RWPE1 (cell line): ENCODE data around the gene TXNRD1.

Experiments
- CTCF ChIA-PET: fragments of 350-600 bp; sonication (Branson Sonifier 250); formaldehyde crosslinking; extraction: SDS; loops from one replicate; lab custom pipeline; 2021; lab: Yijun Ruan, JAX
- POLR2A ChIA-PET: fragments of 400-600 bp; formaldehyde crosslinking; extraction: SDS; loops from one replicate; lab custom pipeline; 2020; ENCODE audit warnings: antibody characterized with exemption; ENCODE audit not compliant: low non-redundant PET; lab: Yijun Ruan, JAX
- DNase-seq: peaks from one replicate; pipeline ENCODE4 v3.0.0; 2012; ENCODE audit warnings: low spot score
- H3K27ac ChIP-seq: fragments of 450-650 bp; 2 replicates; pipeline ENCODE4 v1.5.1; 2017
- TF ChIP-seq, protein P1 (sequence below): fragments of 450-650 bp; conservative IDR thresholded peaks from 2 replicates; pipeline ENCODE4 v1.5.1; 2017; ENCODE audit warnings: low read depth, mild to moderate bottlenecking

TXNRD1 gene

DNA sequence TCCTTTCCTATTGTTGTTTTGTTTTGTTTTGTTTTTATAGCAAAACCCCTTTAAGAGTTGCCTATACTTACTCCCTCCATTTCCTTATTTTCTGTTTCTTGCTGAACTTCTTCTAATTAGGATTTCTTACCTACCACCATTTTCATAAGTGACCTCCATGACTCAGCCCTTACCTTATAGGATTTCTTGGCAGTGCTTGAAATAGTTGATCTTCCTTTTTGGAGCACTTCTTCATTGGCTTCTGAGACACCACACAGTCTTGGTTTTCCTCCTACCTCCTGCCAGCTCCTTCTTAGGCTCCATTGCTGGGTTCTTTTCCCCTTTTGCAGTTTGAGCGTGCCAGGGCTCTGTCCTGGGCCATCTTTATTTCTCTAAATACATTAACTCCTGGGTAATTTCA lies 64.5 kb downstream of the TXNRD1 start:
- no peak for DNase-seq
- TF ChIP-seq, protein P1, sequence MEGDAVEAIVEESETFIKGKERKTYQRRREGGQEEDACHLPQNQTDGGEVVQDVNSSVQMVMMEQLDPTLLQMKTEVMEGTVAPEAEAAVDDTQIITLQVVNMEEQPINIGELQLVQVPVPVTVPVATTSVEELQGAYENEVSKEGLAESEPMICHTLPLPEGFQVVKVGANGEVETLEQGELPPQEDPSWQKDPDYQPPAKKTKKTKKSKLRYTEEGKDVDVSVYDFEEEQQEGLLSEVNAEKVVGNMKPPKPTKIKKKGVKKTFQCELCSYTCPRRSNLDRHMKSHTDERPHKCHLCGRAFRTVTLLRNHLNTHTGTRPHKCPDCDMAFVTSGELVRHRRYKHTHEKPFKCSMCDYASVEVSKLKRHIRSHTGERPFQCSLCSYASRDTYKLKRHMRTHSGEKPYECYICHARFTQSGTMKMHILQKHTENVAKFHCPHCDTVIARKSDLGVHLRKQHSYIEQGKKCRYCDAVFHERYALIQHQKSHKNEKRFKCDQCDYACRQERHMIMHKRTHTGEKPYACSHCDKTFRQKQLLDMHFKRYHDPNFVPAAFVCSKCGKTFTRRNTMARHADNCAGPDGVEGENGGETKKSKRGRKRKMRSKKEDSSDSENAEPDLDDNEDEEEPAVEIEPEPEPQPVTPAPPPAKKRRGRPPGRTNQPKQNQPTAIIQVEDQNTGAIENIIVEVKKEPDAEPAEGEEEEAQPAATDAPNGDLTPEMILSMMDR, result no peak
- ChIA-PET CTCF (interaction anchor here (0.8 kb wide), 1 partner anchor 49 kb away, joined by 5 read pairs; no protein-coding TSS in a partner anchor), POLR2A (no interaction called here)
- no peak overlapping the region for H3K27ac ChIP-seq

DNA sequence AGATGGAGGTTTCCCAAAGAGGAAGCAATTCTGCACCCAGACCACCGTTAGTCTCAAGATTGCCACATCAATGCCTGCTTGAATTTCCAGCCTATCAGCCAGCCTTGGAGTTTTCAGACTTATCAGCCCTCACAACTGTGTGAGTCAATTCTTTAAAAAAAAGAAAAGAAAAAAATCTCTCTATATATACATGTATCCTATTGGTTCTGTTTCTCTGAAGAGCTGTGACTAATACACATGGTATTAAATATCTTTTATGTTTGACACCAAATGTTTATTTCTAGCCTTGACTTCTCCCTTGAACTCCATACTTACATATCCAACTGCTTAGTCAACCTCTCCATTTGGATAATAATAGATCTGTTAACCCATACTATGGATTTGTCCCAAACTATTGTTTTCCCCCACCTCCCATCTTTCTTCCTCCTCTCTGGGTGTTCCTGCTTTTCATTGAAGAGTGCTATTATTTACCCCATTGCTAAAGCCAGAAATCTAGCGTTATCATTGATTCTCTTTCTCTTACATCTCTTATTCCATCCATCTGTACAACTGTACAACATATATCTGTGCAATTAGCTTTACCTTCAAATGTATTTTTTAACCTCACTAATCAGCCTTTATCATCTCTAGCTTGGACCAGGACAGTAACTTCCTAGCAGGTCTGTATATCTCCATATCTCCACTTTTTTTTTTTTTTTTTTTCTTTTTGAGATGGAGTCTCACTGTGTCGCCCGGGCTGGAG lies 65.3 kb downstream of the TXNRD1 start:
- CTCF ChIA-PET, result interaction anchor here (0.8 kb wide), 1 partner anchor 50 kb away, joined by 5 read pairs; no protein-coding TSS in a partner anchor
- TF ChIP-seq, protein P1, result no peak
- peak; percentile 67 for DNase-seq
- POLR2A ChIA-PET, result no interaction called here
- no peak overlapping the region for H3K27ac ChIP-seq

DNA sequence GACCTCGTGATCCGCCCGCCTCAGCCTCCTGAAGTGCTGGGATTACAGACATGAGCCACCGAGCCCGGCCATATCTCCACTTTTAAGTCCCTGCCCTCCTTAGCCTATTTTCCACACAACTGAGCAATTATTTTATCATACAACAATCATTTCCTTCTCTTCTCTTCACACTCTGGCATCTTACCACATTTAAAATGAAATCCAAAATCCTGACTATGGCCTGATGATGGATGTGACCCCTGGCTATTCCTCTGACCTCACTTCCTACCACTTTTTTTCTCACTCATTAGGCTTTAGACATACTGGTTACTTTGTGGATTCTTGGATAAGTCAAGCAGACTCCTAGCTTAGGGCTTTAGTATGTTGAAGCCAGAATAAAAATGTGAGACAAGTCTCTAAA lies 66.1 kb downstream of the TXNRD1 start:
- TF ChIP-seq, protein P1, result no peak
- CTCF ChIA-PET, result no interaction called here
- no peak for DNase-seq
- no peak overlapping the region for H3K27ac ChIP-seq
- POLR2A ChIA-PET, result no interaction called here

DNA sequence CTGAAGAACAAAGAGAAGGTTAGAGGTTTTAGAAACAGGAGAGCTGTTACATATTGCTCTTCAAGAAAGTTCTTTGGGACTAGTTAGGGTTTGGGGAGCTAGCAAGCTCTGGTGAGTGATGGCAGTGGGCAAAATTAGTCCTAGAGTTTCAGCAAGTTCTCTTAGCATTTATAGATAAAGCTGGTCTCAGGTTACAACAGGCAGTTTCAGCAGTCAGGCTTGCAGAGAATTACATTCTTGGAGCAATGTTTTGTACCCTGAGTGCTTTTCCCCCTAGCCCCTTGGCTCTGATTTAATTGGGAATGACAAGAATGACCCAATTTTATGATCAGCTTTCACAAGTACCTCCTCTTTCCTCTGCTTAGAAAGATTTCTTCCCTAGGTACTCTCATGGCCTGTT lies 66.5 kb downstream of the TXNRD1 start:
- TF ChIP-seq, protein P1, result no peak
- POLR2A ChIA-PET, result no interaction called here
- H3K27ac ChIP-seq, result no peak overlapping the region
- CTCF ChIA-PET, result no interaction called here
- DNase-seq, result no peak

DNA sequence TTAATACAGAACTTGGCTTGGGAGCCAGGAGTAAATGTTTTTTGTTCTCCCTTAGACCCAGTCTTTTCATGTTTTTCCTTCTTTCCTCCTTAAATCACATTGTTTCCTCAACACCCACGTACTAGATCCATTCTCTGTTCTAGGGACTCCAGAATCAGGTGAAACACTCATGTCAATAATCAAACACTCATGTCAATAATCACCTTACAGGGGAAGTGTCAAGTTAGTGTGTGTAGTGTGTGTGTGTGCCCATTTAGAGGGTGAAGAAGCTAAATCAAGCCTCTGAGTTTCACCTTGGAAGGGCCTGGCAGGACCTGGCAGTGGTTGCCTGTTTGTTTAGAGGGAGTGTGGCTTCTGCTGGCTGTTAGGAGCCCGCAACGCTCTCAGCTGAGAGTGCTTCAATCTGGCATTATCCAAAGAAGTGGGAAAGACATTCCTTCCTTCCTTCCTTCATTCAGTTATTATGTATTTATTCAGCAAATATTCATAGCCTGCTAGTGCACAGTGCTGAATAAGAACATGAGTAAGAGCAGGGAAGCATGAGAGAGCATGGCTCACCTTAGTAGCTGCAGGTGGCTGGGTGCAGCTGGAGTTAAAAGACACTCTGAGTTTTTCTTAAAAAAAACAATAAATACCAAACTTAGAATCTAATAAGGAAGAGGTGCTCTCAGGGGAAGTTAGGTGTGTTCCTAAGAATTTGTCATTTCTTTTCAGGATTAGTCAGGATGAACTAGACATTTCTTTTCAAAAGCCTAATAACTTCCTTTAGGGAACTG lies 70.3 kb downstream of the TXNRD1 start:
- TF ChIP-seq, protein P1, result no peak
- peak; percentile 77 for DNase-seq
- POLR2A ChIA-PET, result no interaction called here
- peak overlapping the region; percentile 98 for H3K27ac ChIP-seq
- CTCF ChIA-PET, result interaction anchor here (0.5 to 1.4 kb wide), 3 partner anchors 8 to 23 kb away, joined by 3 to 4 read pairs (median 3); no protein-coding TSS in a partner anchor

DNA sequence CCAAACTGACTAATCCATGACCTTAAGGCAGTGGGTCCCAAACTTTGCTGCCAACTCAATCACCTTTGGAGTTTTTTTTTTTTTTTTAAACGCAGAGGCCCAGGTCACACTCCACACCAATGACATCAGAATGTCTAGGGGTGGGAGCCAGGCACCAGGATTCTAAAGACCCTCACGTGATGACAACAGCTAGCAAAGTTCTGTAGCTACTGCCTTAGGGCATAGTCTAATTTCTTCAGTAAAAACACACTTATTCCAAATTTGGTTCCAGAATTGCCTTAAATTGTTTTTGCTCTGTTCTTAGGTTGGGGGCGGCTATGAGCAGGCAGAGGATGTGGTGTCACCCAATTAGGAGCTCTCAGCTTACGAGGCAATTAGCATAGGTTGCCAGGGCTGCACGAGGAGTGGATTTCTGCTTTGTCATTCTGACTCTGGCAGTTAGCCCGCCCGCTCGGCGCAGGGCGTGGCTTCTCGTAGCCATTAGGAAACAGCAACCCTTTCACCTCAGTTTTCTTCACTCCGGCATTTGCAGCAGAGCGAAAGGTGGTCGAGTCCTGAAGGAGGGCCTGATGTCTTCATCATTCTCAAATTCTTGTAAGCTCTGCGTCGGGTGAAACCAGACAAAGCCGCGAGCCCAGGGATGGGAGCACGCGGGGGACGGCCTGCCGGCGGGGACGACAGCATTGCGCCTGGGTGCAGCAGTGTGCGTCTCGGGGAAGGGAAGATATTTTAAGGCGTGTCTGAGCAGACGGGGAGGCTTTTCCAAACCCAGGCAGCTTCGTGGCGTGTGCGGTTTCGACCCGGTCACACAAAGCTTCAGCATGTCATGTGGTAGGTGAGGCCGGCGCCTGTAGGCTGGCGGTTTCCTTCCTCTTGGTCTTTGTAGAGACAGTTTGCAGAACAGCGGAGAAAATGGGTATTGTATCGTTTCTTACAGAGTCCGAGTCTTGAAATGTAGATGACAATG lies 71.2 kb downstream of the TXNRD1 start:
- TF ChIP-seq, protein P1, result no peak
- POLR2A ChIA-PET, result interaction anchor here (2.3 kb wide), 1 partner anchor 67 kb away, joined by 11 read pairs; no protein-coding TSS in a partner anchor
- H3K27ac ChIP-seq, result peak overlapping the region; percentile 98
- peak; percentile 87 for DNase-seq
- CTCF ChIA-PET, result interaction anchor here (0.6 to 1.4 kb wide), 4 partner anchors 10 to 71 kb away, joined by 3 to 4 read pairs (median 4); no protein-coding TSS in a partner anchor
